Measurements from ENCODE around the gene DYNC1LI1. TPM values are rescaled to one million over a fixed set of nuclear protein-coding genes. Genes with fewer than 3 reads are reported as not detected.

DYNC1LI1 gene
- total RNA-seq, result 56.8 TPM
- long read RNA-seq, transcript DYNC1LI1-201 (13 exons, 2,504 nt), result major isoform, 130 of 151 reads
- long read RNA-seq, partial matches to known transcripts, result 18 of 151 reads
- long read RNA-seq, other reads (novel, unspliced or antisense), result 3 of 151 reads

DNA sequence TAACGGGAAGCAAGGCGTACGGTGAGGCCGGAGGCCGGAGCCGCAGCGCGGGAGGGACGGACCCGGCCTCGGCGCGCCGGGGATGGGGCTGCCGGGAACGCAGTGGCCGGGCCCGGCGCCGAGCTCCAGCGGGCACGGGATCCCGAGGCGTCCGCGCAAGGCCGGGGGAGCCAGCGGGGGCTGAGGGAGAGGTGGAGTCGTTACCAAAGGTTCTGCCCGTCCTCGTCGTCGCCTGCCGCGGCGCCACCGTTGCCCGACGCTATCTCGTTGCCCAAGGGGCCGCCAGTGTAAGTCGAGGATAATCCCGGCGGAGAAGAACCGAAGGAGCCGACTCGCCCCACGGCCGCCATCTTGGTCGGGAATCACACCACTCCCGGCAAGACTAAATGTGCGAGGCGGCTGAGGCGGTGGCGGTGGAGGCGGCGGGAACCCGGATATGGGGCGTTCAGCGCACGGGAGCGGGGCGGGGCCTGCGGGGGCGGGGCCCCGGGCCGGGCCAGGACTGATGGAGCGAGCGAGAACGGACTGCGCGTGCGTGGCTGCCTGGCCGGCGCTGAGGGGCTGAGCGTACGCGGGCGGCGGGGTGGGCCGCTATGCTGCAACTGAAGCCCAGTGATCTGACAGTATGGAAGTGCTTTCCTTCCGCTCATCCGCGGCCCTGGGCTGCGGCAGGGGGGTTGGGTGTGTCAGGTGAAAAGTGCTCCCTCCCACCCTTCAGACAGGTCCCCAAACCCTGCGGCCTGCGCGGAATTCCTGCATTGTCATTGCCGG, at the start of gene DYNC1LI1:
Gene DYNC1LI1 (minus strand): TSS at position 438 of the 771 bp plus-strand sequence. CDS start 88 bp downstream, at position 350.
- intact Hi-C loops (cut with DNase I), result loop anchor here (2.0 kb wide), 1 partner anchor 68 kb away; the partner anchor contains the start of gene CMTM6
- DNase-seq (ENCODE audit: low spot score), result peak; percentile 99

DNA sequence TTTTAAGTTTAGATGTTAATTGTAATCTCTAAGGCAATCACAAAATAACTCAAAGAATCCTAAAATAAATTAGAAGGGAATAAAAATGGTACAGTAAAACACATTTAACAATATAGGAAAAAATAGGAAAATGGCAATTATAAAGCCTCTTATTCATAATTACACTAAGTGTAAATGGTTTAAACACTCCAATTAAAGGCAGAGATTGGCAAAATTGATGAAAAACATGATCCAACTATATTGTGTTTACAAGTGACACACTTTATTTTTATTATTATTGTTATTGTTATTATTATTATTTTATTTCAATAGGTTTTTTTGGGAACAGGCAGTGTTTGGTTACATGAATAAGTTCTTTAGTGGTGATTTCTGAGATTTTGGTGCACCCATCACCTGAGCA, 48.7 kb upstream of the DYNC1LI1 start:
- intact Hi-C loops (cut with DNase I), result no loop called here
- no peak for DNase-seq (ENCODE audit: low spot score)

- intact Hi-C loops (cut with DNase I), result no loop called here
- no peak for DNase-seq (ENCODE audit: low spot score)
Observed at GRCh38 chr3:32616267-32616962, 45.8 kb upstream of the DYNC1LI1 start.

- DNase-seq (ENCODE audit: low spot score), result no peak
- intact Hi-C loops (cut with DNase I), result no loop called here
Observed at GRCh38 chr3:32614956-32615355, 44.3 kb upstream of the DYNC1LI1 start.

DNA sequence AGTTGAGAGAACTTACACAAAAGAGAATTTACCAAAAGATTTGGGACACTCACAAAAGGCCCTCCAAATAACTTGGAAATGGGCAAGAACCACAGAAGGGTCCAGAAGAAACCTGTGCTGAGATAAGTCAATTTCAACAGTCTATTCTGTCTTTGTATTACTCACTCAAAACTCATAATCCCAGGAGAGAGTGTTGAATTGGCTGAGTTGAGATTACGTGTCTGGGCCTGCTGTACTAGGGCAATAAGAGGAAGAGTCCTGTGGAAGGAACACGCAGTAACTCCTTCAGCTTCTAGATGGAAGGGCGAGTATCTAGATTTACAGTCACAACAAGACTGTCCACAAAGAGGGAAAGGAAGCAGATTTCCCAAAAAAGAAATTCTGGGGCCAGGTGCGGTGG, 42.5 kb upstream of the DYNC1LI1 start:
- no peak for DNase-seq (ENCODE audit: low spot score)
- intact Hi-C loops (cut with DNase I), result no loop called here

- intact Hi-C loops (cut with DNase I), result no loop called here
Observed at GRCh38 chr3:32612547-32612946, 41.9 kb upstream of the DYNC1LI1 start.

DNA sequence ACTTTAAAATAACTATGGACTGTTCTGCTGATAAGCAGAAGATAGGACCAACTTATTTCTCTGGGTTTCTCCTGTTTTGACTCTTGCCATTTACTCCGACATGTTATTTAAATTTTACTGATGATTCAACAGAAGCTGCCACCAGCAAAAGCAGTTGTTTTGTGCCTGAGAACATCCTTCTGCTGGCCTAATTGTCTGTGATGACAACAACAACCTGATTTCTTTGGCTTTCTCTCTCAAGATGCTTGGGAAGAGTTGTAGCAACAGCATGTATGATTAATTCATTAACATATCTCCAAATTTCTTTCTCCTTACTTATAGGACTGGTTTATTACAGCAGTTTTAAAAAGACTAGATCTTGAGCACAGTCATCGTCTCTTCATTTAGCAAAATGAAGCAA, 36.9 kb upstream of the DYNC1LI1 start:
- intact Hi-C loops (cut with DNase I), result no loop called here
- no peak for DNase-seq (ENCODE audit: low spot score)

More at GRCh38 chr3:32612547-32612946, 41.9 kb upstream of the DYNC1LI1 start:
- no peak for DNase-seq (ENCODE audit: low spot score)

GRCh38 chr3:32606960-32607359, 36.3 kb upstream of the DYNC1LI1 start:
- intact Hi-C loops (cut with DNase I), result no loop called here
- DNase-seq (ENCODE audit: low spot score), result no peak

- intact Hi-C loops (cut with DNase I), result no loop called here
- DNase-seq (ENCODE audit: low spot score), result no peak
Observed at GRCh38 chr3:32606277-32606676, 35.6 kb upstream of the DYNC1LI1 start.

- no peak for DNase-seq (ENCODE audit: low spot score)
- intact Hi-C loops (cut with DNase I), result no loop called here
Observed at GRCh38 chr3:32603064-32603463, 32.4 kb upstream of the DYNC1LI1 start.

GRCh38 chr3:32602206-32602605, 31.5 kb upstream of the DYNC1LI1 start:
- intact Hi-C loops (cut with DNase I), result no loop called here
- no peak for DNase-seq (ENCODE audit: low spot score)

DNA sequence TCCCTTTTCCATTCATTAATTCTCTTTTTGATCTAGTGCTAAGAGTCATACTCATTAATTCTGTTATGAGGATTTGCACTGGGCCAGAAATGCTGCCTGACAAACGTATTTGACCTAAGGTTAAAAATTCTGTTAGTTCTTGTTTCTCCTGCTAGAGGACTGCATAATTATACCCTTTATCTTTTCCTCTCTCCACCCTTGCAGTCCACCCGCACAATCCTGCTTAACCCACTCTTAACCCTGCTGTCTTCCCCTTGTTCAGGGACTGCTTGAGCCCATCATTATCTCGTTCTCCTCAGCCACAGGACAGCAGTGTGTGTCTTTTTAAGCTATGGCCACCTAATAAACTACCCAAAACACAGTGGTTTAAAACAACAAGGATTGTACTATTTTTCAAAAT, 31.1 kb upstream of the DYNC1LI1 start:
- no peak for DNase-seq (ENCODE audit: low spot score)
- intact Hi-C loops (cut with DNase I), result no loop called here

GRCh38 chr3:32597656-32598055, 27.0 kb upstream of the DYNC1LI1 start:
- no peak for DNase-seq (ENCODE audit: low spot score)
- intact Hi-C loops (cut with DNase I), result loop anchor here (2.0 kb wide), 1 partner anchor 21 kb away; no protein-coding TSS in a partner anchor

GRCh38 chr3:32596909-32597369, 26.3 kb upstream of the DYNC1LI1 start:
- intact Hi-C loops (cut with DNase I), result loop anchor here (2.0 kb wide), 1 partner anchor 20 kb away; no protein-coding TSS in a partner anchor
- no peak for DNase-seq (ENCODE audit: low spot score)

GRCh38 chr3:32596282-32596908, 25.7 kb upstream of the DYNC1LI1 start:
- no peak for DNase-seq (ENCODE audit: low spot score)
- intact Hi-C loops (cut with DNase I), result loop anchor here (2.0 kb wide), 1 partner anchor 20 kb away; no protein-coding TSS in a partner anchor

DNA sequence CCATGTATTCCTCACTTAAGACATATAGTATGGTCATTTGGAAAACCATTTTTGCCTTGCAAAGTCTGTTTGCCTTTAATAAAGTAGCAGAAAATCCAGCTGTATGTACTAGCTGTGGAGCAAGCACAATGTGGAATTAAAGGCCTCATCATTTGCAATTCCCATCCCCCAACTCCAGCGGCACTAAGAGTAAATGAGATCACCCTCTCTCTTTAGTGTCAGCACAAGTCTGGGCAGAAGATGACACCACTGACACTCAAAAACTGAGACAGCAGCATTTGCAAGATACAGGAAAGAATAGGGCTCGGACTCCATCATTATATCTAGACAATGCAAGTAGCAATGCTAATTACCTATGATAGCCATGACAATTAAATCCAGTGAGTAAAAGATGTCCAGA, 24.7 kb upstream of the DYNC1LI1 start:
- no peak for DNase-seq (ENCODE audit: low spot score)
- intact Hi-C loops (cut with DNase I), result no loop called here

GRCh38 chr3:32593903-32594525, 23.4 kb upstream of the DYNC1LI1 start:
- DNase-seq (ENCODE audit: low spot score), result no peak
- intact Hi-C loops (cut with DNase I), result no loop called here

GRCh38 chr3:32592696-32593353, 22.2 kb upstream of the DYNC1LI1 start:
- no peak for DNase-seq (ENCODE audit: low spot score)
- intact Hi-C loops (cut with DNase I), result no loop called here

DNA sequence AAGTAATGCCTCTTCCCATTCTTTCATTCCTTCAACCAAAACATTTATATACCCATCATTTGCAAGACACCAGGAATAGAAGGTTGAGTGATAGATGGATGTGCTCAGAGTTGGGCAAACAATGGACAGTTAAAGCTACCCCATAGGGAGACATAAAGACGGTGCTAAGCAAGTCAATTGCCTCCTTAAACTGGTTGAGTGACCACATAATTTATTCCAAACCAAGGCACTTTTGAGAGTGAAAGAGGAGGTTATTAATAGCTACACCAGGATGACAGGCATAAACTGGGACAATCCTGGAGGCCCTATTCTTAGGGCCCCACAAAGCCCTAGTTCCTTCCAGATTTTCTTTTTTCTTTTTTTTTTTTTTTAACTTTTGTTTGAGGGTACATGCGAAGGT, 21.4 kb upstream of the DYNC1LI1 start:
- intact Hi-C loops (cut with DNase I), result no loop called here
- no peak for DNase-seq (ENCODE audit: low spot score)
